HG03060 (cell line): ENCODE data around the gene BHLHE23.

ENCODE experiments used
- ATAC-seq: cut with Tn5 transposase; IDR thresholded peaks from one replicate; pipeline ENCODE4 v1.9.1; 2021; ENCODE audit warnings: low read depth, moderate number of reproducible peaks; ENCODE audit not compliant: unreplicated experiment

The BHLHE23 gene

DNA sequence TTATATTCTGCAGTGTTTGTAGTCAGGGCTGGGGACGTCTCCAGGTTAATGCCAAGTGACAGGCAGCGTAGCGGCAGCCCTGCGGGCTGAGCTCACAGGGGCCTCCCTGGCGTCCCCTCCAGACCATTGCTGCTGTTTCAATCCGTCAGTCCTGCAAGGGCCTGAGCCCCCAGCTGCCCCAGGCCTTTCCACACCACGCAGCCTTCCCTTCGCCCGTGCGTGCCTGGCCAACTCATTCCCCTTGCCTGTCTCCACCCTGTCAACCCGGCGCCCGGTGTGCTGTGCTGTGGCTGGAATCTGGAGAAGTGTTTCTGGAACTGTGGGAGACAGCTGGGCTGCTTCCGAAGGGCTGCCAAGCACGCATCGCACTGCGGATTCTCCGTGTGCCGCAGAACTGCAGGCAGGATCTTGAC, 11.9 kb downstream of the BHLHE23 start:
- no peak for ATAC-seq

GRCh38 chr20:62993856-62994494, 12.8 kb downstream of the BHLHE23 start:
- no peak for ATAC-seq

GRCh38 chr20:62991863-62992262, 14.9 kb downstream of the BHLHE23 start:
- no peak for ATAC-seq

GRCh38 chr20:62991196-62991807, 15.5 kb downstream of the BHLHE23 start:
- no peak for ATAC-seq

- ATAC-seq: no peak
These were observed 16.4 kb downstream of the BHLHE23 start for GRCh38 chr20:62990306-62990825.

DNA sequence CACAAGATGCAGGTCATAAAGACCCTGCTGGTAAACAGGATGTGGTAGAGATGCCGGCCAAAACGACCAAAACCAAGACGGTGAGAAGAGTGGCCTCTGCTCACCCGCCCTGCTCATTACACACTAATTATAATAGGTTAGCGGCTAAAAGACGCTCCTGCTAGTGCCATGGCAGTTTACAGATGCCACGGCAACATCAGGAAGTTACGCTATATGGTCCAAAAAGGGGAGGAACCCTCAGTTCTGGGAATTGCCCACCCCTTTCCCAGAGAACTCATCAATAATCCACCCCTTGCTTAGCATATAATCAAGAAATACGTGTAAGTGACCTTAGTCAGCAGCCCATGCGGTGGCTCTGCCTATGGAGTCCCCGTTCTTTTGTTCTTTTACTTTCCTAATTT, 17.6 kb downstream of the BHLHE23 start:
- ATAC-seq: no peak

DNA sequence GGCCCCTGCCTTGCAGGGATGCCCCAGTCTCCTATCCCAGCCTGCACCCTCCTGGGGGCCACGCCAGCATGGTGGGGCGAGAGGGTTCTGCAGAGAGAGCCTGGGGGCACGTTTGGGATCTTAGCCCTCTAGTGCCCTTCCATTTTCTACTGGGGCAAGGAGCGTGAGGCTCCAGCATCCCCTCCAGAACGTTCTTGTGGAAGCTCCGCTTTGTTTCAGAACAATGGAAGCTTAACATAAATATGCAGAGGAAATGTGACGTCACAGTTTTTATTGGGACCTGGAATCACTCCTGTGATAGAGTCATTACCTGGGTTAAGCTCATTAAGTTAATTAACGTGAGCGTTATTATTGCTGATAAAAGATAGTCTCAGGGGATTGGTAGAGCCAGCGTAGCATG, 19.6 kb downstream of the BHLHE23 start:
- ATAC-seq: no peak

DNA sequence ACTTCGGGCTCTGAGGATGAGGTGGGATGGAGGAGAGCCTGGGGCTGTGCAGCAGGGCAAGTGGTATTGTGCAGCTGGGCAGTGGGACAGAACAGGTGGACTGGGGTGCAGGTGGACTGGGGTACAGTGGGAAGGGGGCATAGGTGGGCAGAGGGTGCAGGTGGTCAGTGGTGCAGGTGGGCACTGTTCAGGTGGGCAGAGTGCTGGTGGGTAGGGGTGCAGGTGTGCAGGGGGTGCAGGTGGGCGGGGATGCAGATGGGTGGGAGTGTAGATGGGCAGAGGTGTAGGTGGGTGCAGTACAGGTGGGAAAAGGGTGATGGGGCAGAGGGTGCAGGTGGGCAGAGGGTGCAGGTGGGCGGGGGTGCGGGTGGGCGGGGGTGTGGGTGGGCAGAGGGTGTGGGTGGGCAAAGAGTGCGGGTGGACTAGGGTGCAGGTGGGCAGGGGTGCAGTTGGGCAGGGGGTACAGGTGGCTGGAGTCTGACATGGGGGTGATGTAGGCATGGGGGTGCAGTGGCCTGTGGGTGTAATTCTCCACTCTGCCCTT, 20.4 kb downstream of the BHLHE23 start:
- no peak for ATAC-seq

DNA sequence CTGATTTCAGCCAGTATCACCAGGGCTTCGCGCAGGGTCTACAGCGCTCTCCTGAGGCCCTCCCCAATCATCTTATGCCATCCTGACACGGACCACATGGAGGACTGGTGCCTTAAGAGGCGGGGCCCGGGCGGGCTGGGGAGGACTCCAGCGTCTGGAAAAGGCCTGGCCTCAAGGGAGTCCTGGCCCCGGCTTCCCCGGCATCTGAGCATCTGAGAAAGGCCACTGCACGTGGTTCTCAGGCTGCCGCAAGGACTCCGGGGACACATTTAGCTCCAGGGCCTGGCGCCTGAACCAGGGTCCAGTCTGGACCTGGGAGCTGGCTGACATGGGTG, 21.4 kb downstream of the BHLHE23 start:
- no peak for ATAC-seq

DNA sequence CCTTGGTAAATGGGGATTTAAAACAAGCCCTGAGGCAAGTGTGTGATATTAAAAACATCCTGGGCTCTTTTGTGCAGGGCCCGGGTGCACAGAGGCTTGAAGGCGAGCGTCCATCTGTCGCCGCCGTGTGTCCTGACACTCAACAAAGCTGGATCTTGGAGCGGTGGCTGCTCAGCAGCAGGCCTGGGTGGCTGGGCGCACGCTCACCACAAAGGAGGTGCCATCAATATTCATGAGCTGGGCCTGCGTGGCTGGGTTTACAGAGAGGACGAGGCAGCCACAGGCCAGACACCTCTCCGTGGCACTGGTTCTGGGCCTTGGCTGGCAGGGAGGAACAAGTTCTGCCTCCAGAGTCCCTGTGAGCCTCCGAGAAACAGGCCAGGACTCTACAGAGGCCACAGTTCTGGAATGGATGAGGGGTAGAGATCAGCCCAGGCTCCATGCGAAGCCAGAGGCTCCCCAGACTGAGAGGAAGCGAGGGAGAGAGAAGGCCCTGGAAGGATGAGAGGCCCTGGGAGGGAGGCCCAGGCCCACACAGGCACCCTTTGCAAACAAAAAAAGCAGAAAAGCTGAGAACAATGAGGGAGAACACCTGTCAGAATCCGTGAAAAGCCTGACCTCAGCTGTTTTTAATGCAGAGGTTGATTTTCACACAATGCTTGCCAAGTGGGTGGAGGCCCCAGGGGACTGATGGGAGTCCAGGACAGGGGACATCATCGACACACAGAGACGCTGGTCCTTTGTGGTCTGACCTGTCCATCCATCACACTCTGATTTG, 21.9 kb downstream of the BHLHE23 start:
- no peak for ATAC-seq

DNA sequence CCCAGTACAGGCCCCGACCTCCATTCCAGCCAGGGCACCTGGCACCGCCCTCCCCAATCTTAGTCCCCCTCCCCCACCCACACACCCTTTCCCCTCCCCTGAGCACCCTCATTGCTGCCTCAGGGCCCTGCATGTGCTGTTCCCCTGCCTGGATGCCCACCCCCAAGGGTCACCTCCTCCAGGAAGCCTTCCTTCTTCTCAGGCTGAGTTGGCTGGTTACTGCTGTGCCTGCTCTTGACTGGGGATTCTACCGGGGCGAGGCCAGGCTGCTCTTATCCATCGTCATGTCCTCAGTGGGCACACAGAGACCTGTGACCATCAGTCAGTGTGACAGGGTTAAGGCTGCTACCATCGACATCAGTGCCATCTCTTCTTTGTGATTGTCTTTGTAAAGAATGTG, 23.6 kb downstream of the BHLHE23 start:
- ATAC-seq: no peak

GRCh38 chr20:62982124-62983075, 24.4 kb downstream of the BHLHE23 start:
- no peak for ATAC-seq

DNA sequence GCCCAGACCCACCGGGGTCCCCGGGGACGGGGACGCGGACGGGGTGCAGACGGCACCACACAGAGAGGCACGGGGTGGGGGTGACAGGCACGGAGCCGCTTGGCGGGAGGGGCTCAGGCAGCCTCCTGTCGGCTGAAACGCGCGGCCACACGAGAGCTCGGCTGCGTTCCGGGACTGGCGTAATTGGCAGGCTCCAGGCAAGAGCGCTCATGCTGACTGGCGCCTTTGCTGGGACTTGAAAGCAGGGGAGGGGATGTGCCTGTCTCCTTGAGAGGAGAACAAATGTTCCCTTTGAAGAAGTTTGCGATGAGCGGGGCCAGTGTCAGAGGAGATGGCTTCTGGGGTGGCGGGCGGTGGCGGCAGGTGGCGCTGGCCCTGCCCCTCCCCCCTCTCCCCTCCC, 25.8 kb downstream of the BHLHE23 start:
- no peak for ATAC-seq

GRCh38 chr20:62980380-62980960, 26.3 kb downstream of the BHLHE23 start:
- no peak for ATAC-seq

- no peak for ATAC-seq
These were observed 26.8 kb downstream of the BHLHE23 start for GRCh38 chr20:62979876-62980373.

DNA sequence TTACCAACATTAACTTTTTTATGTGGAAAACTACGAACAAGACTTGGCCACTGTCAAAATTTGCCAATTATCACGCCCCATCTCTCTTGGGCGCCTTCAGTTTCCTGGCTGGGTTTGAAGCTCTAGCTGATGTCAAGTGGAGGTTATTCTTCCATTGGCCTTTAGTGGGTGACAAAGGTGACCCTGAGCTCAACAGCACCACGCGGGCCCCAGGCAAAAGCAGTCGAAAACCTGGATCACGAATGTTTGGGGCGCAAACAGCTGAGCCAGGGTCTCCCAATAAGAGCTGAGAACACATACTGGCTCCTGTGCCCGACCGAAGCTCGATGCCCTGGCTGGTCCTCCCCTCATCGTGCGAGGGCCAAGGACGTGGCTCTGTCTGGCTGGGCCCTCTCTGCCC, 27.5 kb downstream of the BHLHE23 start:
- no peak for ATAC-seq

DNA sequence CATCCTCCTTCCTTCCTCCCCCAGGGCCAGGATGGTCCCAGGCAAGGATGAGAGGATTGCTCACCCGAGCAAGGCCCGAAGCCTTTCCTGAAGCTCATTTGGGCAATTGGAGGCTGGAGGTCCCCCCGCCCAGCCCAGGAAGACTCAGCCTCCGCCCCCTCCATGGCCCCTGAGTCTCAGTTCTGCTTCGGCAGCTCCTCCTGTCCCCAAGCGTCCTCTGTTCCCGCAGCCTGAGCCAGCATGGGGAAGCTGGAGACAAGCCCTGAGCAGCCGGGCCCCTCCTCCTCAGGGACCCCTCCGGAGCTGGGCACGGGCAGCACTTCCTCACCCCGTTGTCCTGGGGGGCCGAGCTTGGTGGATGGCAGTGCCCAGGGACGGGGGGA, 28.2 kb downstream of the BHLHE23 start:
- ATAC-seq: no peak

GRCh38 chr20:62977613-62978560, 28.9 kb downstream of the BHLHE23 start:
- ATAC-seq: peak; percentile 50

- ATAC-seq: no peak
These were observed 29.9 kb downstream of the BHLHE23 start for GRCh38 chr20:62976886-62977285.
